Trophoblast cell (in vitro differentiated cells and primary cell): ENCODE measurements around the gene GOLGA2.

Experiments used
- DNase-seq, 2 donors: peaks; one replicate each; pipeline ENCODE4 v3.0.0-alpha.2; 2016
- H2AFZ ChIP-seq: 2 replicates; pipeline ENCODE4 v1.6.1; 2013; ENCODE audit warnings: low read length, moderate library complexity, mild to moderate bottlenecking; ENCODE audit not compliant: insufficient read depth, poor library complexity
- H2AK5ac ChIP-seq: 2 replicates; pipeline ENCODE4 v1.6.1; 2013; ENCODE audit warnings: mild to moderate bottlenecking, low read length
- H2BK120ac ChIP-seq: 2 replicates; pipeline ENCODE4 v1.6.1; 2013; ENCODE audit warnings: low read length, mild to moderate bottlenecking, moderate library complexity; ENCODE audit not compliant: insufficient read depth, poor library complexity
- H2BK12ac ChIP-seq: 2 replicates; pipeline ENCODE4 v1.6.1; 2013; ENCODE audit warnings: mild to moderate bottlenecking, low read length, moderate library complexity
- H2BK5ac ChIP-seq: 2 replicates; pipeline ENCODE4 v1.6.1; 2013; ENCODE audit warnings: low read length, low read depth, moderate library complexity, mild to moderate bottlenecking; ENCODE audit not compliant: poor library complexity
- H3K14ac ChIP-seq: 2 replicates; pipeline ENCODE4 v1.6.1; 2013; ENCODE audit warnings: mild to moderate bottlenecking, low read length
- H3K18ac ChIP-seq: 2 replicates; pipeline ENCODE4 v1.6.1; 2013; ENCODE audit warnings: mild to moderate bottlenecking, low read length
- H3K23ac ChIP-seq: 2 replicates; pipeline ENCODE4 v1.6.1; 2013; ENCODE audit warnings: low read length
- H3K27ac ChIP-seq: 2 replicates; pipeline ENCODE4 v1.5.1; 2013; ENCODE audit warnings: low read depth, mild to moderate bottlenecking, inconsistent platforms, low read length, moderate library complexity
- H3K27me3 ChIP-seq: 2 replicates; pipeline ENCODE4 v1.6.1; 2013; ENCODE audit warnings: inconsistent platforms, mild to moderate bottlenecking, low read length, moderate library complexity; ENCODE audit not compliant: insufficient read depth
- H3K36me3 ChIP-seq, 2 experiments: 1 replicate in 1 of 2; 2 replicates in 1 of 2; pipeline ENCODE4 v1.6.1; 2013; ENCODE audit warnings: low read length in 2 of 2, mild to moderate bottlenecking in 2 of 2, moderate library complexity in 1 of 2; ENCODE audit not compliant: insufficient read depth in 2 of 2, control insufficient read depth in 1 of 2
- H3K4ac ChIP-seq: 2 replicates; pipeline ENCODE4 v1.6.1; 2013; ENCODE audit warnings: low read depth, mild to moderate bottlenecking, low read length, moderate library complexity
- H3K4me1 ChIP-seq, 2 experiments: 1 replicate in 1 of 2; 2 replicates in 1 of 2; pipeline ENCODE4 v1.6.1; 2013; ENCODE audit warnings: low read length in 2 of 2, mild to moderate bottlenecking in 2 of 2, moderate library complexity in 1 of 2; ENCODE audit not compliant: insufficient read depth in 2 of 2, control insufficient read depth in 1 of 2
- H3K4me2 ChIP-seq: 2 replicates; pipeline ENCODE4 v1.6.1; 2013; ENCODE audit warnings: inconsistent platforms, mild to moderate bottlenecking, low read length, moderate library complexity
- H3K4me3 ChIP-seq: 2 replicates; pipeline ENCODE4 v1.5.1; 2013; ENCODE audit warnings: mild to moderate bottlenecking, low read depth, low read length, inconsistent platforms
- H3K79me1 ChIP-seq: one replicate; pipeline ENCODE4 v1.6.1; 2013; ENCODE audit warnings: low read length
- H3K79me2 ChIP-seq: 2 replicates; pipeline ENCODE4 v1.6.1; 2013; ENCODE audit warnings: low read length, mild to moderate bottlenecking; ENCODE audit not compliant: control insufficient read depth, insufficient read depth, poor library complexity
- H3K9ac ChIP-seq: 2 replicates; pipeline ENCODE4 v1.6.1; 2013; ENCODE audit warnings: mild to moderate bottlenecking, low read length
- H3K9me3 ChIP-seq: 2 replicates; pipeline ENCODE4 v1.6.1; 2013; ENCODE audit warnings: low read depth, mild to moderate bottlenecking, control low read depth, inconsistent platforms, low read length; ENCODE audit not compliant: insufficient read depth
- H4K12ac ChIP-seq: 2 replicates; pipeline ENCODE4 v1.6.1; 2013; ENCODE audit warnings: low read depth, mild to moderate bottlenecking, low read length, moderate library complexity
- H4K8ac ChIP-seq: 2 replicates; pipeline ENCODE4 v1.6.1; 2013; ENCODE audit warnings: low read depth, mild to moderate bottlenecking, low read length, moderate library complexity
- H4K91ac ChIP-seq: one replicate; pipeline ENCODE4 v1.6.1; 2013; ENCODE audit warnings: low read depth, mild to moderate bottlenecking, low read length, moderate library complexity
- WGBS: extraction: QIAGEN DNeasy Blood & Tissue Kit; methylation state at CpG from one replicate; pipeline ENCODE4 v1.1.7; 2013; ENCODE audit warnings: missing lambda C conversion rate; ENCODE audit not compliant: insufficient read length, insufficient coverage; ENCODE audit errors: extremely low coverage; 5-methylcytosine and 5-hydroxymethylcytosine counted together

The GOLGA2 gene

GRCh38 chr9:128259156-128259555 lies 16.7 kb downstream of the GOLGA2 start:
- no peak overlapping the region for H3K18ac ChIP-seq
- H3K27ac ChIP-seq: no peak overlapping the region
- no peak overlapping the region for H3K14ac ChIP-seq
- no peaks in the 10 kb centered on the region for H3K79me1 ChIP-seq
- no peak overlapping the region for H2BK5ac ChIP-seq
- no peak overlapping the region for H2BK120ac ChIP-seq
- H4K8ac ChIP-seq: no peak overlapping the region
- H2AK5ac ChIP-seq: no peak overlapping the region
- H4K12ac ChIP-seq: no peak overlapping the region
- no peak overlapping the region for H3K4ac ChIP-seq
- no peak overlapping the region for H3K4me2 ChIP-seq
- H2AFZ ChIP-seq: no peak overlapping the region
- no peak overlapping the region for H2BK12ac ChIP-seq
- DNase-seq: no peak
- peaks cover under 1 to 4% of the 10 kb centered on the region in 2 experiments for H3K4me1 ChIP-seq
- peaks cover 63 to 68% of the 10 kb centered on the region in 2 experiments for H3K36me3 ChIP-seq
- H3K27me3 ChIP-seq: no peaks in the 10 kb centered on the region
- H3K9me3 ChIP-seq: no peaks in the 10 kb centered on the region
- H3K4me3 ChIP-seq: no peak overlapping the region
- H3K23ac ChIP-seq: no peak overlapping the region
- H3K79me2 ChIP-seq: no peaks in the 10 kb centered on the region
- H4K91ac ChIP-seq: no peak overlapping the region
- no CpG with 5 or more reads among the region's 9 CpGs for WGBS
- H3K9ac ChIP-seq: no peak overlapping the region

- H3K4me3 ChIP-seq: no peak overlapping the region
- H3K27ac ChIP-seq: no peak overlapping the region
- no peaks in the 10 kb centered on the region for H3K27me3 ChIP-seq
- no peak overlapping the region for H3K14ac ChIP-seq
- no CpG with 5 or more reads among the region's 6 CpGs for WGBS
- no peak overlapping the region for H3K4me2 ChIP-seq
- no peaks in the 10 kb centered on the region for H3K9me3 ChIP-seq
- H3K9ac ChIP-seq: no peak overlapping the region
- H3K79me1 ChIP-seq: no peaks in the 10 kb centered on the region
- no peak overlapping the region for H2AFZ ChIP-seq
- H3K23ac ChIP-seq: no peak overlapping the region
- no peak overlapping the region for H2BK12ac ChIP-seq
- peaks cover 2 to 4% of the 10 kb centered on the region in 2 experiments for H3K4me1 ChIP-seq
- H2AK5ac ChIP-seq: no peak overlapping the region
- H4K91ac ChIP-seq: no peak overlapping the region
- H4K8ac ChIP-seq: no peak overlapping the region
- no peak overlapping the region for H4K12ac ChIP-seq
- H2BK120ac ChIP-seq: no peak overlapping the region
- H3K4ac ChIP-seq: no peak overlapping the region
- no peak overlapping the region for H2BK5ac ChIP-seq
- H3K18ac ChIP-seq: no peak overlapping the region
- H3K36me3 ChIP-seq: peaks cover 61 to 72% of the 10 kb centered on the region in 2 experiments
- no peak for DNase-seq
- H3K79me2 ChIP-seq: no peaks in the 10 kb centered on the region
Observed at GRCh38 chr9:128258326-128258725, 17.5 kb downstream of the GOLGA2 start.

- Histone ChIP-seq H3K36me3 (peaks cover 63 to 68% of the 10 kb centered on the region in 2 experiments), H2AFZ (no peak overlapping the region), H2AK5ac (no peak overlapping the region), H3K4me1 (peaks cover 2 to 4% of the 10 kb centered on the region in 2 experiments), H3K18ac (no peak overlapping the region), H4K91ac (no peak overlapping the region), H3K9me3 (no peaks in the 10 kb centered on the region), H3K79me2 (no peaks in the 10 kb centered on the region), H3K23ac (no peak overlapping the region), H4K12ac (no peak overlapping the region), H3K9ac (no peak overlapping the region), H3K27me3 (no peaks in the 10 kb centered on the region), H2BK5ac (no peak overlapping the region), H3K27ac (no peak overlapping the region), H3K4me2 (no peak overlapping the region), H2BK12ac (no peak overlapping the region), H3K4ac (no peak overlapping the region), H4K8ac (no peak overlapping the region), H3K14ac (no peak overlapping the region), H3K4me3 (no peak overlapping the region), H2BK120ac (no peak overlapping the region), H3K79me1 (no peaks in the 10 kb centered on the region)
- WGBS: no CpG with 5 or more reads among the region's 11 CpGs
- no peak for DNase-seq
Observed at GRCh38 chr9:128257907-128258306, 17.9 kb downstream of the GOLGA2 start.

DNA sequence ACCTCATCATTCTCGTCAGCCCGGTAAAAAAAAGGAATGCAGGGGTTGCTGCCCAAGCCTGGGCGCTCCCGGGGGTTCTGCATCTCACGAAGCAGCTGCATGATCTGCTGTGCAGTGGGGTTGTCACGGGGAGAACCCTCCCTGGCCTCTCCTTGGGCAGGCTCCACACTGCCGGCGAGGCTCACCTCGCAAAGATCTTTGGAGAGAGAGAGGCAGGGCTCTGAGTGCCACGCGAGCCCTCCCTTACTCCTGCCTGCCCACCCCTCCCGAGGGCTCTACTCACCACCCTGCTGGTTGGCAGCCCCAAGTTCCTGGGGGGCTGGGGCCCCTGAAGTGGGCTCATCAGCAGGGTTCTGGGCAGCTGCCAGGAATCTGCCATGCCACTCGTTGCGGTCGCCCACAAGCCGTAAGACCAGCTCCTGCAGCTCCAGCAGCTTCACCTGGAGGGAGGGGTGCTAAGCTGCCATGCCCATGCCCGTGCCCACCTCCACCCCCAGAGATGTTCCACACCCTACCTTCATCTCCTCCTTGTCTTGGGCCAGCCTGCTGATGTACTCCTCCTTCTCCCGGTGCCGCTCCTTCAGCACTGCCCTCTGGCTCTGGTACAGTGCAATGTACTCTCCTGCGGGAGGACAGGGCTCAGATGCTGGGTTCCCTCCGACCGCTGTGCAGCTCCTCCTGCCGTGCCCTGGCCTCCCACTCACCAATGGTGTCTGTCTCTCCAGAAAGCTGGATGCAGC lies 18.6 kb downstream of the GOLGA2 start:
- Histone ChIP-seq H3K9me3 (no peaks in the 10 kb centered on the region), H3K4me2 (no peak overlapping the region), H3K4me1 (peaks cover 2 to 4% of the 10 kb centered on the region in 2 experiments), H3K27ac (no peak overlapping the region), H2AK5ac (no peak overlapping the region), H3K9ac (no peak overlapping the region), H3K27me3 (no peaks in the 10 kb centered on the region), H3K36me3 (peaks cover 58 to 62% of the 10 kb centered on the region in 2 experiments), H3K18ac (no peak overlapping the region), H3K23ac (no peak overlapping the region), H3K4me3 (no peak overlapping the region), H4K8ac (no peak overlapping the region), H3K79me2 (no peaks in the 10 kb centered on the region), H4K91ac (no peak overlapping the region), H2BK120ac (no peak overlapping the region), H2BK5ac (no peak overlapping the region), H3K79me1 (no peaks in the 10 kb centered on the region), H3K4ac (no peak overlapping the region), H2AFZ (no peak overlapping the region), H3K14ac (no peak overlapping the region), H2BK12ac (no peak overlapping the region), H4K12ac (no peak overlapping the region)
- no CpG with 5 or more reads among the region's 23 CpGs for WGBS
- no peak for DNase-seq
